HCT116 (cell line): Measurements from ENCODE around the gene DZIP1L. TPM values are rescaled to one million over a fixed set of nuclear protein-coding genes. Genes with fewer than 3 reads are reported as not detected.
A peak's percentile ranks its signal among the peaks of the same experiment; 100 is the strongest.

Source experiments
- ATAC-seq: fragments of 200-7000 bp; cut with Tn5 transposase; 2 replicates; pipeline ENCODE4 v1.9.1; 2020; ENCODE audit warnings: mild to moderate bottlenecking, moderate library complexity
- BruUV-seq: library from RNA; stranded (reverse); fragments of 400-500 nt; replicated peaks from 2 replicates; lab custom pipeline; 2021; lab: Mats Ljungman, UMichigan
- CTCF ChIA-PET: fragments of 300-600 bp; sonication (Branson Sonifier 250); formaldehyde crosslinking; loops from one replicate; lab custom pipeline; 2021; ENCODE audit warnings: antibody characterized with exemption; lab: Charles Lee
- POLR2A ChIA-PET: fragments of 300-600, 350-600 bp; sonication (Branson Sonifier 250); formaldehyde crosslinking; loops from one replicate; lab custom pipeline; 2021; ENCODE audit warnings: antibody characterized with exemption; lab: Charles Lee
- RAD21 ChIA-PET, 2 experiments: fragments of 300-600 bp; sonication (Branson Sonifier 250); formaldehyde crosslinking; loops; one replicate each; lab custom pipeline; 2023; ENCODE audit warnings: low total read pairs in 2 of 2; ENCODE audit not compliant: uncharacterized antibody in 2 of 2, unreplicated experiment in 2 of 2, low non-redundant PET in 1 of 2; lab: Charles Lee
- DNase-seq: peaks from one replicate; pipeline ENCODE4 v3.0.0-alpha.2; 2010; ENCODE audit warnings: low read depth, low spot score
- H2AFZ ChIP-seq: fragments of 200-600 bp; shearing (Covaris generic), sonication (generic); 2 replicates; pipeline ENCODE4 v1.6.1; 2017; ENCODE audit warnings: low read depth, mixed run types, mixed read lengths, antibody characterized with exemption, low read length; ENCODE audit not compliant: poor library complexity, severe bottlenecking
- H3K27ac ChIP-seq: 2 replicates; pipeline ENCODE4 v1.5.1; 2012; ENCODE audit warnings: low read depth, low read length
- H3K27me3 ChIP-seq: fragments of 200-600 bp; sonication (generic); 2 replicates; pipeline ENCODE4 v1.6.1; 2016; ENCODE audit warnings: mixed run types, low read length, mixed read lengths; ENCODE audit not compliant: insufficient read depth
- H3K36me3 ChIP-seq, 2 experiments: fragments of 200-500 bp in 1 of 2; fragments of 200-600 bp in 1 of 2; sonication (Bioruptor generic) in 1 of 2; sonication (generic) in 1 of 2; 2 replicates each; pipeline versions ENCODE4 v1.5.1 to v1.6.1; 2014 to 2016; ENCODE audit warnings: low read length in 2 of 2, inconsistent platforms in 1 of 2, mixed read lengths in 1 of 2, mixed run types in 1 of 2; ENCODE audit not compliant: insufficient read depth in 2 of 2, control insufficient read depth in 1 of 2
- H3K4me1 ChIP-seq, 2 experiments: fragments of 200-600 bp in 1 of 2; sonication (generic) in 1 of 2; 2 replicates each; pipeline versions ENCODE4 v1.5.1 to v1.6.1; 2012 to 2017; ENCODE audit warnings: low read length in 2 of 2, inconsistent platforms in 1 of 2, mild to moderate bottlenecking in 1 of 2, mixed read lengths in 1 of 2, mixed run types in 1 of 2, moderate library complexity in 1 of 2; ENCODE audit not compliant: insufficient read depth in 2 of 2, control insufficient read depth in 1 of 2
- H3K4me2 ChIP-seq: fragments of 200-600 bp; sonication (generic); 2 replicates; pipeline ENCODE4 v1.6.1; 2017; ENCODE audit warnings: mixed run types, low read length, mixed read lengths
- H3K4me3 ChIP-seq, 2 experiments: fragments of 200-600 bp in 1 of 2; sonication (generic) in 1 of 2; replicated peaks in 1 of 2; 2 replicates each; pipeline ENCODE4 v1.5.1; 2011 to 2016; ENCODE audit warnings: low read length in 2 of 2, control low read depth in 1 of 2, low read depth in 1 of 2, mild to moderate bottlenecking in 1 of 2, mixed read lengths in 1 of 2, mixed run types in 1 of 2
- H3K79me2 ChIP-seq: fragments of 200-600 bp; sonication (generic); 2 replicates; pipeline ENCODE4 v1.6.1; 2017; ENCODE audit warnings: mild to moderate bottlenecking, mixed run types, low read length, moderate library complexity, mixed read lengths; ENCODE audit not compliant: insufficient read depth
- H3K9ac ChIP-seq: fragments of 200-600 bp; sonication (generic); 2 replicates; pipeline ENCODE4 v1.6.1; 2016; ENCODE audit warnings: low read length, mixed read lengths
- H3K9me2 ChIP-seq: fragments of 200-600 bp; sonication (generic), shearing (Covaris generic); 2 replicates; pipeline ENCODE4 v1.6.1; 2017; ENCODE audit warnings: mixed run types, mild to moderate bottlenecking, moderate library complexity; ENCODE audit not compliant: insufficient read depth
- H3K9me3 ChIP-seq, 2 experiments: fragments of 200-500 bp in 1 of 2; fragments of 200-600 bp in 1 of 2; sonication (Bioruptor generic) in 1 of 2; sonication (generic) in 1 of 2; 2 replicates each; pipeline ENCODE4 v1.6.1; 2014 to 2017; ENCODE audit warnings: low read length in 2 of 2, mixed read lengths in 2 of 2, inconsistent platforms in 1 of 2, low read depth in 1 of 2, mild to moderate bottlenecking in 1 of 2, mixed run types in 1 of 2, moderate library complexity in 1 of 2; ENCODE audit not compliant: control insufficient read depth in 1 of 2, insufficient read depth in 1 of 2
- H4K20me1 ChIP-seq: fragments of 200-600 bp; sonication (generic), shearing (Covaris generic); 2 replicates; pipeline ENCODE4 v1.6.1; 2017; ENCODE audit warnings: mixed run types, mild to moderate bottlenecking, moderate library complexity; ENCODE audit not compliant: insufficient read depth
- CBX3 ChIP-seq: IDR thresholded peaks from 2 replicates; pipeline ENCODE4 v1.6.1; 2012; ENCODE audit warnings: low read depth
- CEBPB ChIP-seq: IDR thresholded peaks from 2 replicates; pipeline ENCODE4 v1.6.1; 2012; ENCODE audit warnings: low read depth
- EGR1 ChIP-seq: IDR thresholded peaks from 2 replicates; pipeline ENCODE4 v1.6.1; 2012; ENCODE audit warnings: low read depth
- ELF1 ChIP-seq: IDR thresholded peaks from 2 replicates; pipeline ENCODE4 v1.6.1; 2012; ENCODE audit warnings: low read depth, borderline replicate concordance
- EZH2 ChIP-seq: fragments of 200-600 bp; sonication (generic); IDR thresholded peaks from 2 replicates; pipeline ENCODE4 v1.6.1; 2017; ENCODE audit warnings: antibody characterized with exemption, mixed run types
- FOSL1 ChIP-seq: IDR thresholded peaks from 2 replicates; pipeline ENCODE4 v1.6.1; 2012; ENCODE audit warnings: low read depth
- JUND ChIP-seq: IDR thresholded peaks from 2 replicates; pipeline ENCODE4 v1.6.1; 2012
- POLR2A ChIP-seq: IDR thresholded peaks from 2 replicates; pipeline ENCODE4 v1.7.0; 2011; ENCODE audit warnings: borderline replicate concordance; ENCODE audit not compliant: insufficient read depth, insufficient read length; ENCODE audit errors: extremely low read depth
- POLR2AphosphoS5 ChIP-seq: IDR thresholded peaks from 2 replicates; pipeline ENCODE4 v1.6.1; 2011; ENCODE audit warnings: mild to moderate bottlenecking, low read depth, low read length, moderate library complexity
- RAD21 ChIP-seq: IDR thresholded peaks from 2 replicates; pipeline ENCODE4 v1.6.1; 2012; ENCODE audit warnings: low read depth, mild to moderate bottlenecking
- SRF ChIP-seq: IDR thresholded peaks from 2 replicates; pipeline ENCODE4 v1.6.1; 2012; ENCODE audit warnings: low read depth
- TCF7L2 ChIP-seq: IDR thresholded peaks from 2 replicates; pipeline ENCODE4 v1.7.0; 2011; ENCODE audit warnings: borderline replicate concordance, inconsistent platforms; ENCODE audit not compliant: insufficient read depth, insufficient read length; ENCODE audit errors: extremely low read depth
- YY1 ChIP-seq: IDR thresholded peaks from 2 replicates; pipeline ENCODE4 v1.6.1; 2011; ENCODE audit warnings: low read length, low read depth, moderate library complexity, mild to moderate bottlenecking; ENCODE audit not compliant: insufficient replicate concordance; ENCODE audit errors: extremely low read depth
- ZFX ChIP-seq: fragments of 450-650 bp; IDR thresholded peaks from 2 replicates; pipeline ENCODE4 v1.6.1; 2017
- ZNF274 ChIP-seq: fragments of 200-500 bp; sonication (Bioruptor generic); IDR thresholded peaks from 2 replicates; pipeline ENCODE4 v1.6.1; 2014; ENCODE audit warnings: mild to moderate bottlenecking, low read depth, low read length, inconsistent platforms
- intact Hi-C: fragments of 100-400 bp; cut with micrococcal nuclease; formaldehyde crosslinking; loops from 2 replicates; pipeline ENCODE4 v1.10.0; 2022
- total RNA-seq: library from RNA; stranded (reverse); gene quantifications from one replicate; pipeline ENCODE4 v1.2.1, GENCODE V29; 2021; ENCODE audit not compliant: unreplicated experiment
- TF ChIP-seq, protein P1 (sequence below): IDR thresholded peaks from 2 replicates; pipeline ENCODE4 v1.6.1; 2012
- TF ChIP-seq, protein P2 (sequence below): IDR thresholded peaks from 2 replicates; pipeline ENCODE4 v1.6.1; 2012
- TF ChIP-seq, protein P3 (sequence below): IDR thresholded peaks from 2 replicates; pipeline ENCODE4 v1.6.1; 2011; ENCODE audit warnings: mild to moderate bottlenecking, low read length, moderate library complexity; ENCODE audit not compliant: insufficient replicate concordance; ENCODE audit errors: extremely low read depth
- TF ChIP-seq, protein P4 (sequence below): IDR thresholded peaks from 2 replicates; pipeline ENCODE4 v1.6.1; 2012; ENCODE audit warnings: low read depth
- TF ChIP-seq, protein P5 (sequence below), 3 experiments: fragments of 200-600 bp in 1 of 3; sonication (generic) in 1 of 3; IDR thresholded peaks in 2 of 3; conservative IDR thresholded peaks in 1 of 3; 2 replicates each; pipeline ENCODE4 v1.5.1; 2012 to 2017; ENCODE audit warnings: low read depth in 2 of 3, low read length in 2 of 3, antibody characterized with exemption in 1 of 3, borderline replicate concordance in 1 of 3, control low read depth in 1 of 3, mild to moderate bottlenecking in 1 of 3, mixed read lengths in 1 of 3, mixed run types in 1 of 3, moderate library complexity in 1 of 3; ENCODE audit not compliant: insufficient read depth in 1 of 3

The DZIP1L gene
- total RNA-seq, 1 experiment from 2014 or later, result 9.6 TPM

DNA sequence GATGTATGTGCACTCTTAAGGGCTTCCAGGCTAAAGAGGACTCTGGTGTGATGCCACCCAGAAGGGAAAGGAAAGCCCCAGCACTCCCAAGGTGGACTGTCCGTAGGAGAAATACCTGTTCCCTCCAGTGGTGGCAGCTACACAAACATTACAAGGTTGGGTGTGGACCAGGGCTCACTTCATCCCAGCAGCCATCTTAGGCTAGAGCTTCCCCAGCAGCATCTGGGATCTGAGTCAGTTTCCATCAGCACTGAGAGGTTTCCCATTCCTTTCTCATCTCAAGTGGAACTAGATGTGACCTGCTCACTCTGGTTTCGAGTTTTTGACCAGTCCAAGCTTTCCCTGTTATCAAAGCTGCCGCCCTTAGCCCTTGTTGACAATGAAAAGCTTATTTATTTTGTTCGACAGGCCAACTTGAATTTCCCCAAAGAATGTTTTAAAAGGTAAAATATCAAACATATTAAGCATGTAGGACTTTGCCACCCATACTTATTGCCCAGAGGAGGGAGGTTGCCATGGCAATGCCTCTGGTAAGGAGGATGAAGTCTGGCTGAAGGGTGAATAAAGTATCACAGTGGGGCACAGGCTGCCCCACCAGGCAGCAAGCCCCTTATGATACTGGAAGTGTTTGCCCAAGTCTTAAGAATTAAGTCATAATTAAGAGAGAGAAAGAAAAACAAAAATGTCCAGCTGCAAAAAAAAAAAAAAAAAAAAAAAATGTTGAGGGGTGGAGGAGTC lies 76.5 kb downstream of the DZIP1L start:
- intact Hi-C loops, result no loop called here
- ChIA-PET CTCF (interaction anchor here (1.0 to 1.4 kb wide), 2 partner anchors 13 kb away, joined by 4 read pairs; no protein-coding TSS in a partner anchor), RAD21 (no interaction called here), POLR2A (no interaction called here)
- no peak for TF ChIP-seq EGR1
- TF ChIP-seq POLR2A, result no peak
- no peak for TF ChIP-seq ZFX
- TF ChIP-seq, protein P1, sequence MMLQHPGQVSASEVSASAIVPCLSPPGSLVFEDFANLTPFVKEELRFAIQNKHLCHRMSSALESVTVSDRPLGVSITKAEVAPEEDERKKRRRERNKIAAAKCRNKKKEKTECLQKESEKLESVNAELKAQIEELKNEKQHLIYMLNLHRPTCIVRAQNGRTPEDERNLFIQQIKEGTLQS, result no peak
- no peak for TF ChIP-seq FOSL1
- TF ChIP-seq, protein P2, sequence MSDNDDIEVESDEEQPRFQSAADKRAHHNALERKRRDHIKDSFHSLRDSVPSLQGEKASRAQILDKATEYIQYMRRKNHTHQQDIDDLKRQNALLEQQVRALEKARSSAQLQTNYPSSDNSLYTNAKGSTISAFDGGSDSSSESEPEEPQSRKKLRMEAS, result no peak
- TF ChIP-seq TCF7L2, result no peak
- TF ChIP-seq, protein P3, sequence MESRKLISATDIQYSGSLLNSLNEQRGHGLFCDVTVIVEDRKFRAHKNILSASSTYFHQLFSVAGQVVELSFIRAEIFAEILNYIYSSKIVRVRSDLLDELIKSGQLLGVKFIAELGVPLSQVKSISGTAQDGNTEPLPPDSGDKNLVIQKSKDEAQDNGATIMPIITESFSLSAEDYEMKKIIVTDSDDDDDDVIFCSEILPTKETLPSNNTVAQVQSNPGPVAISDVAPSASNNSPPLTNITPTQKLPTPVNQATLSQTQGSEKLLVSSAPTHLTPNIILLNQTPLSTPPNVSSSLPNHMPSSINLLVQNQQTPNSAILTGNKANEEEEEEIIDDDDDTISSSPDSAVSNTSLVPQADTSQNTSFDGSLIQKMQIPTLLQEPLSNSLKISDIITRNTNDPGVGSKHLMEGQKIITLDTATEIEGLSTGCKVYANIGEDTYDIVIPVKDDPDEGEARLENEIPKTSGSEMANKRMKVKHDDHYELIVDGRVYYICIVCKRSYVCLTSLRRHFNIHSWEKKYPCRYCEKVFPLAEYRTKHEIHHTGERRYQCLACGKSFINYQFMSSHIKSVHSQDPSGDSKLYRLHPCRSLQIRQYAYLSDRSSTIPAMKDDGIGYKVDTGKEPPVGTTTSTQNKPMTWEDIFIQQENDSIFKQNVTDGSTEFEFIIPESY, result no peak
- no peak for TF ChIP-seq RAD21
- no peak for TF ChIP-seq ZNF274
- no peak for TF ChIP-seq CBX3
- TF ChIP-seq YY1, result no peak
- TF ChIP-seq JUND, result no peak
- TF ChIP-seq ELF1, result no peak
- TF ChIP-seq EZH2, result no peak
- TF ChIP-seq, protein P4, sequence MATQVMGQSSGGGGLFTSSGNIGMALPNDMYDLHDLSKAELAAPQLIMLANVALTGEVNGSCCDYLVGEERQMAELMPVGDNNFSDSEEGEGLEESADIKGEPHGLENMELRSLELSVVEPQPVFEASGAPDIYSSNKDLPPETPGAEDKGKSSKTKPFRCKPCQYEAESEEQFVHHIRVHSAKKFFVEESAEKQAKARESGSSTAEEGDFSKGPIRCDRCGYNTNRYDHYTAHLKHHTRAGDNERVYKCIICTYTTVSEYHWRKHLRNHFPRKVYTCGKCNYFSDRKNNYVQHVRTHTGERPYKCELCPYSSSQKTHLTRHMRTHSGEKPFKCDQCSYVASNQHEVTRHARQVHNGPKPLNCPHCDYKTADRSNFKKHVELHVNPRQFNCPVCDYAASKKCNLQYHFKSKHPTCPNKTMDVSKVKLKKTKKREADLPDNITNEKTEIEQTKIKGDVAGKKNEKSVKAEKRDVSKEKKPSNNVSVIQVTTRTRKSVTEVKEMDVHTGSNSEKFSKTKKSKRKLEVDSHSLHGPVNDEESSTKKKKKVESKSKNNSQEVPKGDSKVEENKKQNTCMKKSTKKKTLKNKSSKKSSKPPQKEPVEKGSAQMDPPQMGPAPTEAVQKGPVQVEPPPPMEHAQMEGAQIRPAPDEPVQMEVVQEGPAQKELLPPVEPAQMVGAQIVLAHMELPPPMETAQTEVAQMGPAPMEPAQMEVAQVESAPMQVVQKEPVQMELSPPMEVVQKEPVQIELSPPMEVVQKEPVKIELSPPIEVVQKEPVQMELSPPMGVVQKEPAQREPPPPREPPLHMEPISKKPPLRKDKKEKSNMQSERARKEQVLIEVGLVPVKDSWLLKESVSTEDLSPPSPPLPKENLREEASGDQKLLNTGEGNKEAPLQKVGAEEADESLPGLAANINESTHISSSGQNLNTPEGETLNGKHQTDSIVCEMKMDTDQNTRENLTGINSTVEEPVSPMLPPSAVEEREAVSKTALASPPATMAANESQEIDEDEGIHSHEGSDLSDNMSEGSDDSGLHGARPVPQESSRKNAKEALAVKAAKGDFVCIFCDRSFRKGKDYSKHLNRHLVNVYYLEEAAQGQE, result no peak
- TF ChIP-seq, protein P5, sequence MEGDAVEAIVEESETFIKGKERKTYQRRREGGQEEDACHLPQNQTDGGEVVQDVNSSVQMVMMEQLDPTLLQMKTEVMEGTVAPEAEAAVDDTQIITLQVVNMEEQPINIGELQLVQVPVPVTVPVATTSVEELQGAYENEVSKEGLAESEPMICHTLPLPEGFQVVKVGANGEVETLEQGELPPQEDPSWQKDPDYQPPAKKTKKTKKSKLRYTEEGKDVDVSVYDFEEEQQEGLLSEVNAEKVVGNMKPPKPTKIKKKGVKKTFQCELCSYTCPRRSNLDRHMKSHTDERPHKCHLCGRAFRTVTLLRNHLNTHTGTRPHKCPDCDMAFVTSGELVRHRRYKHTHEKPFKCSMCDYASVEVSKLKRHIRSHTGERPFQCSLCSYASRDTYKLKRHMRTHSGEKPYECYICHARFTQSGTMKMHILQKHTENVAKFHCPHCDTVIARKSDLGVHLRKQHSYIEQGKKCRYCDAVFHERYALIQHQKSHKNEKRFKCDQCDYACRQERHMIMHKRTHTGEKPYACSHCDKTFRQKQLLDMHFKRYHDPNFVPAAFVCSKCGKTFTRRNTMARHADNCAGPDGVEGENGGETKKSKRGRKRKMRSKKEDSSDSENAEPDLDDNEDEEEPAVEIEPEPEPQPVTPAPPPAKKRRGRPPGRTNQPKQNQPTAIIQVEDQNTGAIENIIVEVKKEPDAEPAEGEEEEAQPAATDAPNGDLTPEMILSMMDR (IDR thresholded peaks at IDR 0.05 in 2 of 3, conservative IDR thresholded peaks at IDR 0.05 in 1 of 3; ENCODE audit: borderline replicate concordance in 1 of 3, insufficient read depth in 1 of 3, low read depth in 2 of 3, low read length in 2 of 3), result no peak
- no peak for TF ChIP-seq POLR2AphosphoS5
- no peak for TF ChIP-seq SRF
- TF ChIP-seq CEBPB, result no peak
- ATAC-seq (peak; percentile 74), DNase-seq (no peak)
- no peaks in the 10 kb centered on the region for H3K9me2 ChIP-seq
- no peaks in the 10 kb centered on the region for H3K79me2 ChIP-seq
- H3K4me2 ChIP-seq, result no peak overlapping the region
- no peak overlapping the region for H3K9ac ChIP-seq
- no peak overlapping the region for H2AFZ ChIP-seq
- no peaks in the 10 kb centered on the region for H4K20me1 ChIP-seq
- no peaks in the 10 kb centered on the region for H3K27me3 ChIP-seq
- no TSS peak for BruUV-seq
- H3K27ac ChIP-seq, result no peak overlapping the region
- H3K36me3 ChIP-seq, result no peaks in the 10 kb centered on the region
- no peak overlapping the region for H3K4me3 ChIP-seq
- no peaks in the 10 kb centered on the region for H3K9me3 ChIP-seq
- peaks cover 0 to 10% of the 10 kb centered on the region in 2 experiments; a peak in 2 of 4 replicates for H3K4me1 ChIP-seq
